IPS-20b (cell line): ENCODE results near the gene EPHB1.
A peak's percentile ranks its signal among the peaks of the same experiment; 100 is the strongest.

ENCODE experiments used
- H3K27ac ChIP-seq: one replicate; pipeline ENCODE4 v1.5.1; 2013; ENCODE audit warnings: low read length
- H3K27me3 ChIP-seq: 2 replicates; pipeline ENCODE4 v1.6.1; 2013; ENCODE audit warnings: mild to moderate bottlenecking, low read length, inconsistent platforms; ENCODE audit not compliant: insufficient read depth
- H3K36me3 ChIP-seq: 2 replicates; pipeline ENCODE4 v1.6.1; 2013; ENCODE audit warnings: low read depth, mild to moderate bottlenecking, inconsistent platforms, low read length, moderate library complexity; ENCODE audit not compliant: insufficient read depth
- H3K4me1 ChIP-seq: 2 replicates; pipeline ENCODE4 v1.6.1; 2013; ENCODE audit warnings: mild to moderate bottlenecking, control low read depth, inconsistent platforms, low read length, moderate library complexity; ENCODE audit not compliant: insufficient read depth
- H3K4me3 ChIP-seq: 2 replicates; pipeline ENCODE4 v1.5.1; 2013; ENCODE audit warnings: mild to moderate bottlenecking, low read length, inconsistent platforms
- H3K9ac ChIP-seq: 2 replicates; pipeline ENCODE4 v1.6.1; 2013; ENCODE audit warnings: low read depth, mild to moderate bottlenecking, inconsistent platforms, low read length, moderate library complexity
- H3K9me3 ChIP-seq: 2 replicates; pipeline ENCODE4 v1.6.1; 2013; ENCODE audit warnings: mild to moderate bottlenecking, low read depth, low read length, inconsistent platforms; ENCODE audit not compliant: insufficient read depth

Gene EPHB1

GRCh38 chr3:134799393-134799792 lies 4.3 kb downstream of the EPHB1 start:
- Histone ChIP-seq H3K4me3 (no peak overlapping the region), H3K9me3 (no peaks in the 10 kb centered on the region), H3K9ac (no peak overlapping the region), H3K27me3 (peaks cover 51% of the 10 kb centered on the region), H3K36me3 (no peaks in the 10 kb centered on the region), H3K4me1 (peaks cover 24% of the 10 kb centered on the region), H3K27ac (no peak overlapping the region)

- H3K4me3 ChIP-seq = no peak overlapping the region
- H3K27me3 ChIP-seq = peaks cover 35% of the 10 kb centered on the region
Observed at GRCh38 chr3:134801204-134801958, 6.3 kb downstream of the EPHB1 start.

GRCh38 chr3:134802428-134803050 lies 7.5 kb downstream of the EPHB1 start:
- Histone ChIP-seq H3K9ac (no peak overlapping the region), H3K4me3 (no peak overlapping the region), H3K27me3 (peaks cover 23% of the 10 kb centered on the region), H3K36me3 (no peaks in the 10 kb centered on the region), H3K4me1 (peaks cover 16% of the 10 kb centered on the region), H3K27ac (no peak overlapping the region), H3K9me3 (no peaks in the 10 kb centered on the region)

More at GRCh38 chr3:134801204-134801958, 6.3 kb downstream of the EPHB1 start:
- H3K36me3 ChIP-seq = no peaks in the 10 kb centered on the region
- no peak overlapping the region for H3K9ac ChIP-seq
- no peaks in the 10 kb centered on the region for H3K9me3 ChIP-seq
- no peak overlapping the region for H3K27ac ChIP-seq
- H3K4me1 ChIP-seq = peaks cover 24% of the 10 kb centered on the region

- no peak overlapping the region for H3K9ac ChIP-seq
- H3K4me3 ChIP-seq = no peak overlapping the region
- H3K9me3 ChIP-seq = no peaks in the 10 kb centered on the region
- no peaks in the 10 kb centered on the region for H3K36me3 ChIP-seq
- peaks cover 10% of the 10 kb centered on the region for H3K4me1 ChIP-seq
- no peak overlapping the region for H3K27ac ChIP-seq
- peaks cover 18% of the 10 kb centered on the region for H3K27me3 ChIP-seq
Observed at GRCh38 chr3:134803051-134803505, 8.0 kb downstream of the EPHB1 start.

- H3K4me3 ChIP-seq = no peak overlapping the region
- no peaks in the 10 kb centered on the region for H3K9me3 ChIP-seq
- no peaks in the 10 kb centered on the region for H3K36me3 ChIP-seq
- H3K9ac ChIP-seq = no peak overlapping the region
- H3K4me1 ChIP-seq = peaks cover 9% of the 10 kb centered on the region
- H3K27me3 ChIP-seq = peaks cover 12% of the 10 kb centered on the region
- no peak overlapping the region for H3K27ac ChIP-seq
Observed at GRCh38 chr3:134803652-134804051, 8.6 kb downstream of the EPHB1 start.

GRCh38 chr3:134804508-134805480 lies 9.7 kb downstream of the EPHB1 start:
- Histone ChIP-seq H3K27me3 (0 out of 2 replicates have a peak, but pooled peaks cover 2% of the 10 kb centered on the region), H3K4me1 (peaks cover 19% of the 10 kb centered on the region), H3K36me3 (no peaks in the 10 kb centered on the region), H3K4me3 (no peak overlapping the region), H3K9ac (no peak overlapping the region), H3K27ac (no peak overlapping the region), H3K9me3 (no peaks in the 10 kb centered on the region)

GRCh38 chr3:134807189-134807588 lies 12.1 kb downstream of the EPHB1 start:
- H3K4me1 ChIP-seq = peaks cover 24% of the 10 kb centered on the region
- H3K4me3 ChIP-seq = no peak overlapping the region
- no peaks in the 10 kb centered on the region for H3K27me3 ChIP-seq
- H3K27ac ChIP-seq = no peak overlapping the region
- no peaks in the 10 kb centered on the region for H3K9me3 ChIP-seq
- no peak overlapping the region for H3K9ac ChIP-seq
- H3K36me3 ChIP-seq = no peaks in the 10 kb centered on the region

- peaks cover 30% of the 10 kb centered on the region for H3K4me1 ChIP-seq
- no peak overlapping the region for H3K27ac ChIP-seq
- no peaks in the 10 kb centered on the region for H3K27me3 ChIP-seq
- no peaks in the 10 kb centered on the region for H3K36me3 ChIP-seq
- H3K9ac ChIP-seq = no peak overlapping the region
- H3K9me3 ChIP-seq = no peaks in the 10 kb centered on the region
- H3K4me3 ChIP-seq = no peak overlapping the region
Observed at GRCh38 chr3:134808835-134809234, 13.8 kb downstream of the EPHB1 start.

GRCh38 chr3:134809427-134810051 lies 14.5 kb downstream of the EPHB1 start:
- H3K9ac ChIP-seq = no peak overlapping the region

GRCh38 chr3:134810052-134810435 lies 15.0 kb downstream of the EPHB1 start:
- peaks cover 30% of the 10 kb centered on the region for H3K4me1 ChIP-seq
- no peaks in the 10 kb centered on the region for H3K27me3 ChIP-seq
- peak overlapping the region; percentile 16; the same call in 1 of the 2 replicates for H3K4me3 ChIP-seq
- no peaks in the 10 kb centered on the region for H3K36me3 ChIP-seq
- H3K27ac ChIP-seq = no peak overlapping the region
- no peak overlapping the region for H3K9ac ChIP-seq
- H3K9me3 ChIP-seq = no peaks in the 10 kb centered on the region

More at GRCh38 chr3:134809427-134810051, 14.5 kb downstream of the EPHB1 start:
- H3K9me3 ChIP-seq = no peaks in the 10 kb centered on the region
- H3K4me1 ChIP-seq = peaks cover 30% of the 10 kb centered on the region
- peak overlapping the region; percentile 16; the same call in 1 of the 2 replicates for H3K4me3 ChIP-seq
- no peak overlapping the region for H3K27ac ChIP-seq
- no peaks in the 10 kb centered on the region for H3K36me3 ChIP-seq
- no peaks in the 10 kb centered on the region for H3K27me3 ChIP-seq

- H3K9ac ChIP-seq = no peak overlapping the region
- H3K4me3 ChIP-seq = no peak overlapping the region
- no peaks in the 10 kb centered on the region for H3K36me3 ChIP-seq
- peaks cover 30% of the 10 kb centered on the region for H3K4me1 ChIP-seq
- H3K27ac ChIP-seq = no peak overlapping the region
- no peaks in the 10 kb centered on the region for H3K27me3 ChIP-seq
- no peaks in the 10 kb centered on the region for H3K9me3 ChIP-seq
Observed at GRCh38 chr3:134810850-134811249, 15.8 kb downstream of the EPHB1 start.
